EL (cell line): Measurements from ENCODE around the gene HNRNPA2B1.

Experiments
- DNase-seq: peaks from one replicate; pipeline ENCODE4 v3.0.0-alpha.2; 2016

The HNRNPA2B1 gene

DNA sequence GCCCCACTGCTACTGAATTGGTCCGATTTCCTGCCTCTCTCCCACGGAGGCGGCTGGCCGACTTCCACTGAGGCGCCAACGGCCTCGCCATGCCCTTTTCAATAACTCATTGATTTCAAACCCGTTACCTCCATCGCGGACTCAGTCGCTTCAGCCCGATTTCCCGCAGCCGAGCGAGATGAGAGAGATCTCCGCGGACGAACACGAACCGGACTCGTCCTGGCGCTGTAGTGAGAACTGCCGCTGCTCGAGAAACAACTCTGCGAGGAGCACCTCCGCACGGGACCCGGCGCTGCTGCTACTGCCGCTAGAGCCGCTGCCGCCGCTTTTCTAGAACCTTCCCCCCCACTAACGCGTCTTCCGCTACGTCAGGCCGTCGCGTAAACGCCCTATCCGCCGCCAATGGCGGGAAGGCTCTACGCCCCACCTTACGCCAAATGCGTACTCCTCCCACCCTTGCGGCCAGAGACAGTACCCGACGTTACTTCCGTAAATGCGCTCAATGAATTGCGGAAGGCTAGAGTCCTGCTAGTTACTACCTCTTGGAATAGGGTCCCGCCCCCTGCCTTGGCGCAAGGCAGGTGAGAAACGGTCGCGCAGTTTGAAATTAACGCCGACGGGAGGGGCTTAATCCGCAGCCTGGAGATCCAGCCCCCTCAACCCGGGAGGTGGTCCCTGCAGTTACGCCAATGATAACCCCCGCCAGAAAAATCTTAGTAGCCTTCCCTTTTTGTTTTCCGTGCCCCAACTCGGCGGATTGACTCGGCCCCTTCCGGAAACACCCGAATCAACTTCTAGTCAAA is at the start of gene HNRNPA2B1:
HNRNPA2B1 (minus strand) TSS at position 303 of the 803 bp plus-strand sequence; CDS start at position 134, 169 bp downstream.
- DNase-seq, result peak; percentile 98

DNA sequence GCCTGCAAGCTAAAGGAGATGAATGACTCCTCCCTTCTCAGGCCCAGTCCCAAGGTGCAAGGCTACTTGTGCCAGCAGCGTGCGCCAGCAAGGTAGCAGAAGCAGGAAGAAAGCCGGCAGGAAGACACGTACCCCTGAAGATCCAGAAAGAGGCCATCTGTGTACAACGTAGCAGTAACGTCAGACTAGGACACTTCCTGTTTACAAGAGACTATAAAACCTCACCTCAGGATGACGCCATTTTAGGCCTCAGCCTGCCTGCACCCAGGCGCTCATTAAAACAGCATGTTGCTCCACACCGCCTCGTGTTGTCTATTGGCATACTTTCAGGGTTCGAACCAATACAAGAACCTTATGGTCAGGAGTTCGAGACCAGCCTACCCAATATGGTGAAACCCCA is 49.7 kb upstream of the HNRNPA2B1 start:
- DNase-seq, result no peak

DNA sequence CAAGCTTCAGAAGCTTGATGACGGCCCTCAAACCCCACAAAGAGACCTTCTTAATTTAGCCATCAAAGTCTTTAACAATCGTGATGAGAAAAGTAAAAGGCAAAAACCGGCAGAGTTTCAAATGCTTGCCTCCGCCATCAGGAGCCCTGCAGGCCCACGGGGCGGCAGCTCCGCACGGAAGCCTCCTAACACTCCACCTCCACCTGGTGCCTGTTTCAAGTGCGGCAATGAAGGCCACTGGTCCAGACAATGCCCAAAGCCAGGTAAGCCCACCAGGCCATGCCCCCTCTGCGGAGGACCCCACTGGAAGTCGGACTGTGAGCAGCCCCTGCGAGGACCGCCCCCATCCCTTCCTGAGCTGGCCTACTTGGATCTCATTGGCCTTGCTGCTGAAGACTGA is 44.6 kb upstream of the HNRNPA2B1 start:
- DNase-seq, result no peak

DNA sequence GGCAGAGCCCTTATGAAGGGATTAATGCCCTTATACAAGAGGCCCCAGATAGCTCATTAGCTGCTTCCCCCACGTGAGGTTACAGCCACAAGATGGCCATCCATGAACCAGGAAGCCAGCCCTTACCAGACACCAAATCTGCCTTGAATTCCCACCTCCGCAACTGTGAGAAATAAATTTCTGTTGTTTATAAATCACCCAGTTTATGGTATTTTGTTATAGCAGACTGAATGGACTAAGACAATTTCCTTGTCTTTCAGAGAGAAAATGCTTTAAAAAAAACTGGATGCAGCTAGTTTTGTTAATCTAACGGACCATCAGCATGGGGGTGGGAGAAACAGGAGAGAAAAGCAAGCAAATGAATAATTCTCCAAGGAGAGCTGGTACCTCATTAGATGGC is 37.5 kb upstream of the HNRNPA2B1 start:
- no peak for DNase-seq

DNA sequence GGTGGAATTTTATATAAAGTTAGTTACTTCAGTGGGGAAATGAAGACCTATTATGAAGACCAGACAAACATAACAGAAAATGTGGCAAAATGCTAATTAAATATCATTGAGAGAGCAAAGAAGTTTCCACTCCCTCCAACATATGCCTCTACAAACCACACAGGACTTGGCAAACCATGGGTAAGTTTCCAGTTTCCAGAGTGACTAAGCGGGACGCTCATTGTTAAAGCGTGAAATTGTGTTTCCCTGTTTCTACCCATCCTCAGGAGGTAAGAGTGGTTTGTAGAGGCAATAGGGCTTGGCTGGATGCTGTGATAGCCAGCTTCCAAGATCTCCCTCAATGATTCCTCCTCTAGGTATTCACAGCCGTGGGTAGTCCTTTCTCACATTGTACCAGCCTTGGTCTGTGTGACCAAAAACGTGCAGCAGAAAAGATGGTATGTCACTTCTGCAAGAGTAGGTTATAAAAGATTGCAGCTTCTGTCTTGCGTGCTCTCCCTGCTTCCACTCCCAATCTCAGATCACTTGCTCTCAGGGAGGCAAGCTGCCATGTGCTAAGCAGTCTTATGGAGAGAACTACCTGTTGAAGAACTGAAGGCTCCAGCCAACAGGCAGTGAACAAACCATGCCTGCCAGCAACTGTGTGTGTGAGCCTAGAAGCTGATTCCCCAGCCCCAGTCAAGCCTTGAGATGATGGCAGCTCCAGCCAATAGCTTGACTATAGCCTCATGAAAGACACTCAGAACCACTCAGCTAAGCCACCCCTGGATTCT is 36.7 kb upstream of the HNRNPA2B1 start:
- DNase-seq, result no peak

DNA sequence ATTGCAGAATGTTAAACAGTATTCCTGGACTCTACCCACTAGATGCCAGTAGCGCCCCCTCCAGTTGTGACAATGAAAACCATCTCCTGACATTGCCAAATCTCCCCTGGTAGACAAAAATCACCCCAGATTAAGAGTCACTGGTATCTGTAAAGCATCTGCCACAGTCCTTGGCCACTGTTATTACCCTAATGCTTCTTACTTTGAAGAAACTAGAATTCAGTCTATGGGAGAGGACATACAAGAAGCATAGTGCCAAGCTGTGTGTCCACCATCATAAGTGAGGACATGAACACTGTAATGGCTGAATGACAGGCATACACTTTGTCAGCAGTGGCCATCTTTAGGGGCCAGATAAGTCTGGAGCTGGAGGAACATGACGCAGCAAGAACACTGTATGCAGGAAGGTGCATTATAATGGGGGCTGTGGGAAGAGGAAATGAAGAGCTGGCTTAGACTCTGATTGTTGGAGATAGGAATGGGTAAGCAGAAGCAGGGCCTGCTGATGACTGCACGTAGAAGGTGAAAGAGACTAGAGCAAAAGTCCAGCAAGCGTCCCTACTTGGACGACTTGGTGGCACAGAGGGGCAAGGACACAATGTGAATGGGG is 33.5 kb upstream of the HNRNPA2B1 start:
- DNase-seq, result no peak

DNA sequence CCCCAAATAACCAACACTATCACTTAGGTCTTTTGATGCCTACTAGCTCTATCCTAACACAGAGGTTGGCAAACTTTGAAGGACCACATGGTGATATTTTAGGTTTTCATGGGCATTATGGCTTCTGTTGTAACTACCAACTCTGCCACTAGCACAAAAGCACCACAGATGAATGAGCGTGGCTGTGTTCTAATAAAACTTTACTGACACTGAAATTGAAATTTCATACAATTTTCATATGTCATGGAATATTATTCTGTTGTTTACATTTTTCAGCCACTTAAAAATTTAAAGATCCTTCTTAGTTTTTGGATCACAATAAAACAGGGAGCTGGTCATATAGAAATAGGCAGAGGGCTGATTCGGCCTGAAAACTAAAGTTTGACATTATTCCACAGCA is 27.4 kb upstream of the HNRNPA2B1 start:
- no peak for DNase-seq

DNA sequence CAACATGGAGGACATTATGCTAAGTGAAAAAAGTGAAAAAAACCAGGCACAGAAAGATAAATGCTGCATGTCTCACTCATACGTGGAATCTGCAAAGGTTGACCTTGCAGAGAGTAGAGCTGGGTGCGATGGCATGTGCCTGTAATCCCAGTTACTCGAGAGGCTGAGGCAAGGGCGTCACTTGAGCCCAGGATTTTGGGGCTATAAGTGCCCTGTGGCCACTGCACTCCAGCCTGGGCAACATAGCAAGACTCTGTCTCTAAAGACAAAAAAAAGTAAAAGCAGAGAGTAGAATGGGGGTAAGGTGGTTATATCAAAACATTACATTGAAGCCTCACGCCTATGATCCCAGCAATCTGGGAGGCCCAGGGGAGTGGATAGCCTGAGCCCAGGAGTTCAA is 23.8 kb upstream of the HNRNPA2B1 start:
- no peak for DNase-seq

DNA sequence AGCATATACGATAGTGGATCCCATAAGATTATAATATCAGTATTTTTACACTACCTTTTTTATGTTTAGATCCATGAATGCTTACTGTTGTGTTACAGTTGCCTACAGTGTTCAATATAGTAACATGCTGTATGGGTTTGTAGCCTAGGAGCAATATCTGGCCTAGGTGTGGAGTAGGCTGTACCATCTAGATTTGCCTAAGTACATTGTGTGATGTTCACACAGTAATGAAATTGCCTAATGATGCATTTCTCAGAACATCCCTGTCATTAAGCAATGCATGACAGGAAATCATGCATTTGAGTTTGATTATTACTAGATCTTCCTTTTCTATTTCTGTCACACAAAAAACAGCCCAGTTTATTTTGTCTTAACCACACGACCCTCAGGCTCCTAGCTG is 15.5 kb upstream of the HNRNPA2B1 start:
- no peak for DNase-seq

DNA sequence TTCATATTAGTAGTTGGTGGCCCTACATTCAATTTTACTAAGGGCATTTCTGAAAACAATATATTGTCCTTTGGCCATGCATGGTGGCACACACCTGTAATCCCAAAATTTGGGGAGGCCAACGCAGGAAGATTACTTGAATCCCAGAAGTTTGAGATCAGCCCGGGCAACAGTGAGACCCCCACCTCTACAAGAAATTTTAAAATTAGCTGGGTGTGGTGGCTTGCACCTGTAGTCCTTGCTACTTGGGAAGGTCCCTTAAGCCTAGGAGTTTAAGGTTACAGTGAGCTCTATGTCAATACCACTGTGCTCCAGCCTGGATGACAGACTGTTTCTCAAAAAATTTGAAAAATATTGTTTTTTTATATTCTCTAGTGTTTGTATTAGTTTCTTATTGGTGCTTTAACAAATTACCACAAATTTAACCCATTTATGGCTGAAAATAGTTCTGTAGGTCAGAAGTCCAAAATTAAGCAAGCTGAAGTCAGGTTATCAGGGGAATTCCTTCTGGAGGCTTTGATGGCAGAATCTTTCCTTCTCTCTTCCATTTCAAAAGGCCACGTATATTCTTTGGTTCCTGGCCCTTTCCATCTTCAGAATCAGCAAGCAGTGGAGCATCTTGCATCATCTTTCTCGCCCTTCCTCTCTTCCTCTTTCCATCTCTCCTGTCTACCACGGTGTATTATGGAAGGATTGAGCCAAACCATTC is 13.4 kb upstream of the HNRNPA2B1 start:
- no peak for DNase-seq

DNA sequence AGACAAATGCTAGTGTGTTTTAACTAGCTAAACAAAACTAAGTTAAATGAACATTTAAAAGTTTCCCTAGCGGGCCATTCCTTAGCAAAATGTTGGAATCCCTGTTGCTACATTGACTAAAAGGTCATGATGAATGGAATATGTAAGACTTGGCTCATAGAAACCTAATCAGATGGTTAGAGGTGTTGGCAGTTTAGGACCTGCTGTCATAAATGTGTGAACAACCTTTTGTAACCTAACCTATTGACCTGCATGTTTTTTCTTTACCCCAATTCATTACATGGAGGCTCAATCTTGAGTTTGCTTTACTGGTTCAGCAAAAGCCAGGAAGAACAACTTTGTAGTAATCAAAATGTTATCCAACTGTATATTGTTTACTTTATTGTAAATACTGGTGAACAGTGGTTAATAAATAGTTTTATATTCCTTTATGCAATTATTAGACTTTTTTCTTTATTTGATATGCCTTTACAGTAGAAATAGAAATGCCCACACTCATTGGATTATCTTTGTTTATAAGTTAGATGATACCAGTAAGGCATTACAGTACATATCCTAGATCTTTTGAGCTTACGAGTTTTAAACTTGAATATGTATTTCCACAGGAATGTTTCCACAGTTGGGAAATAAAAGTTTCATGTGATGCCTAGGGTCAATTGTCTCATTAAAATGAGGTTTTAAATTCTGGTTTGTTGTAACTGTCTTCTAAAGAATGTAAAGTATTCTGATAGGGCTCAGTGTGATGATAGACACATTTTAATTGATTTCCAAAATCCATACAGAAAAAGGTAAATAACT is 12.6 kb upstream of the HNRNPA2B1 start:
- DNase-seq, result no peak

DNA sequence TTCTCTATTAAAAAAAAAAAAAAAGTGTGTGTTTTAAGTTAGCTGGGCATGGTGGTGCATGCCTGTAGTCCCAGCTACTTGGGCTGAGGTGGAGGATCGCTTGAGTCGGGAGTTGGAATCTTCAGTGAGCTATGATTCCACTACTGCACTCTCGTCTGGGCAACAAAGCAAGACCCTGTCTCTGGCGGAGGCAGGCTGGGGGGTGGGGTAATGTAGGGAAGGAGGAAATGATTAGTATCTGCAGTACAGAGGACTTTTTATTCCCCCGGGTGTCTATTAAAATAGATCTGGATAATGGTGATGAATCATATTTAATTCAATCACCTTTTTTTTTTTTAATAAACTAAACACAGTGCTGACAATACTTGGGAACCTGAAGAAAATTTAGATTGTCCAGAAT is 7.5 kb upstream of the HNRNPA2B1 start:
- no peak for DNase-seq

DNA sequence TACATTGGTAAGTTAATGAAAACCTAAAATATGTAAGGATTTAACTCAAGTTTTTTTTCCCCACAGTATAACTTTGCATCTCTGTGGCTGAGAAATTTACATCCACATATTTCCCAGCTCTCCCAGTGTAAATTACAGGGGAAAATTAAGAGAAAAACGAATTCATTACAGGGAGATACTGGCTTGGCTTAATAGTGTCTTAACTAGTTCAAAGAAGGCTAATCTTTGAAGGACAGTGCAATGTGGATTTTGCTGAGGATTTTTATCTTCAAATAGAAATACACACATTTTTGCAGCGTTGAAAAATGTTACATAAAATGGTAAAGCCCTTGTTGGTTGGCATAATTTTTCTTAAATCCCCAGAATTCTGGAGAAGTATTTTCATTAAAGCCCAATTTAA is 2.5 kb upstream of the HNRNPA2B1 start:
- DNase-seq, result no peak

DNA sequence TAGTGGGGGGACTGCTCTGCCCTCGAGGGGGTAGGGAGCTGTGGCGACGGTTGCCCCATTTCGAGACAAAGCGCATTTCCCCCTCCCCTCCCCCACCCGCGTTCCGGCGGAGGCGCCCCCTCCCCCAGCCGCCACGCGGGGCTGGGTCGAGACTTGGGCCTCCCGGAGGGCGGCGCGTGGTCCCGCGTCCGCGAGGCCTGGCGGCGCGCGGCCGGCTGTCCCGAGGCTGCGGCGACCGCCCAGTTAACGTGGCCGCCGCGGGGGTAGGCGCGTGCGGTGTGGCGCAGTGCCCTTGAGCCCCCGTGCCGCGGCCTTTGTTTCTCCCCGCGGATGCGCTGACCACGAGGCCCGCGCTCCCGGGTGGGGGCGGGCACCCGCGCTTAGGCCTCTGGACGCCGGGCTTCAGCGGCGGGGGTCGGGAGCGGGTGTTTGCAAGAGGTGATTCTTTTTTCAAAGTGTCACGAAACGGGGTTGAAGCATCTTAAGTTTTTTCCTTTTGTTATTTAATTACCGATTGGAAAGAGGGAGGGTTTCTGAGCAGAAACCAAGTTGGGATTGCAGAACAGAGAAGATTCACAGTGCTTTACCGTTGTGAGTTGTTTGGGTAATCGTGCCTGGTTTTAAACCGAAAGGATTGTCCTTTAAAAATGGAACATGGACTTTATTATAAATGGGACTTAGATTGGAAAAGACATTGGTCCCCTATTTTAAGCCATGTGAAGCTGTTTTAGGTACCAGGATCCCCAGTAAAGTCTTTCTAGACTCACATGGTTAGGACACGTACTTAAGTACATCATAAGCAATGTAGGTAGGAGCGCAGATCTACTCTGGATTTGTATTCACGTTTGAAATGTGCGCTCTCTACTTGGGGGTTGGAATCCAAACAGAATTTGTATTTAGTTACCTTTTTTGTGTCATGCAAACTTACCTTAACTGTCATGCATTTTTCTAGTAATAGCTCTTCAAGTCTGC is 1.8 kb upstream of the HNRNPA2B1 start:
- DNase-seq, result no peak

DNA sequence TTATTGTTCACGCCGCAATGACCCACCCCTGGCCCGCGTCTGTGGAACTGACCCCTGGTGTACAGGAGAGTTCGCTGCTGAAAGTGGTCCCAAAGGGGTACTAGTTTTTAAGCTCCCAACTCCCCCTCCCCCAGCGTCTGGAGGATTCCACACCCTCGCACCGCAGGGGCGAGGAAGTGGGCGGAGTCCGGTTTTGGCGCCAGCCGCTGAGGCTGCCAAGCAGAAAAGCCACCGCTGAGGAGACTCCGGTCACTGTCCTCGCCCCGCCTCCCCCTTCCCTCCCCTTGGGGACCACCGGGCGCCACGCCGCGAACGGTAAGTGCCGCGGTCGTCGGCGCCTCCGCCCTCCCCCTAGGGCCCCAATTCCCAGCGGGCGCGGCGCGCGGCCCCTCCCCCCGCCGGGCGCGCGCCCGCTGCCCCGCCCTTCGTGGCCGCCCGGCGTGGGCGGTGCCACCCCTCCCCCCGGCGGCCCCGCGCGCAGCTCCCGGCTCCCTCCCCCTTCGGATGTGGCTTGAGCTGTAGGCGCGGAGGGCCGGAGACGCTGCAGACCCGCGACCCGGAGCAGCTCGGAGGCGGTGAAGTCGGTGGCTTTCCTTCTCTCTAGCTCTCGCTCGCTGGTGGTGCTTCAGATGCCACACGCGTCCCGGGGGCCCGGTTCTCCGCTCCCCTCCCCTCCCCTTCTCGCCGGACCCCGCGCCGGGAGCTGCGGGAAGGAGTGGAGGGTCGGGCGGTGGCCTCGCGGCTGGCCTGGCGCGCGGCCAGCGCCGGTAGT is 887 bp upstream of the HNRNPA2B1 start, which contains the start of gene CBX3:
CBX3 (plus strand) TSS at position 499 of the 772 bp plus-strand sequence. CDS start 1,254 bp downstream, outside the sequence.
- peak; percentile 91 for DNase-seq

DNA sequence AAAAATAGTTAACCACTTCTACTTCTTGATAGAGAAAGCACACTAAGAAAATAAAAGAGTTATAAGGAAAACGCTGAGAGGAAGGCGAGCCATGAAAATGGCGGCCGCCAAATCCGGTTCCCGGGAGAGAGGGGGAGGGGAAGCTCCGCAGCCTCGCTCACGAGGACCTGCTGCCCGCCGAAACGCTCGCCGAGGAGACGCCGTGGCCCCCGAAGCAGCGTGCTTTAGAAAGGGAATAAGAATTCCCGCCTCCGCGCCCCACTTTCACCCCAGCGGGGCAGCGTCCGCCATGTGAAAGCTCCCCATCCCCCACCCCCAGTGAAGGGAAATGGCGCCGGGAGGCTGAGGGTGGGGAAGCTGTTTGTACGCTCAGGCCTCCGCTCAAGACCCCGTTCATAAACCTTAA is 505 bp downstream of the HNRNPA2B1 start:
- DNase-seq, result peak; percentile 57

DNA sequence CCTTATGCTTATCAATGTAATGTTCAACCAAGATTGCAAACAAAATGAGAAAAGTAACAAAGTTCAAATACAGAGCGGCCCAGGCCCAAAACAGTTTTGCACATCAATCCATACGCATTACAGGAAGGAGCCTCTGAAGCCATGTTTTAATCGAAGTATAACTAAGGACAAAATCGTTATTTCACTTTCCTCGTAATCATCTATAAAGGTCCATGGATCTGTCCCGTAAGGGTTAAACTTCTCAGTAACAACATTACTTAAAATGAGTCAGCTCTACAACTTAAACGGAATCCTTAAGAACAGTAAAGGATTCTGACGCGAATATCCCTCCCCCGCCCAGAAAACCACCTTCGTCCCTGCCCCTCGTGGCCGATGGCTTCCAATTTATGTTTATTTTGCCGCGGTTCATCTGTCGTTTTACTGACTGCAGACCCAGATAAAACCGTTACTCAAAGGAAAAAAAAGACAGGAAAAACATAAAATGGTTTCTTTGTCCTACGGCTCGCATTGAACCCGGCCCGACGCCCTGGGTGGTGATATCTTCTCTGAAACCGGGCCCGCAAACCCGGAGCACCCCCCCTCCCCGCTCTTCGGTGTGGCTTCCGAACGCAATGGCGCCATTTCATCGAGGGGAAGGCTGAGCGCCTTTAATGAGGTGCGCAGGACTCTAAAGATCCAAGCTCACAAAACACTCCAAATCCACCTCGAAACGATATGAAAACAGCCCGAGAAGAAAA is 1.1 kb downstream of the HNRNPA2B1 start:
- no peak for DNase-seq

DNA sequence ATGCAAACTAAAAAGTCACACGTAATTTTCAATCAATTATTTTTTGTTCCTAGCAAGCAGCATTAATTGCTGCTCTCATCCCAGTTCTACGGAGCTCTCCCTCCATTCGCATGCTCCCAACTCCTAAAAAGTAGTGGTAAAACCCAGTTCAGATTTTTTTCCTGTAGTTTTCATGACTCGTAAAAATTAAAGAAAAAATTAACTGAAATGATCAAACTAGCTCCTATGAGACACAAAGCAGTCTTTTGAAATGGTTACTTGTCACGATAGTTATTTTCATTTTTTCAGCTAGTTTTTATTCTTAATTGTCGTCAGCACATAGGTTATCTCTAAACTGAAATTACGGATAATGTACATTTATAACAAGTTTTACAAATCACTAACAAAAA is 1.8 kb downstream of the HNRNPA2B1 start:
- no peak for DNase-seq

DNA sequence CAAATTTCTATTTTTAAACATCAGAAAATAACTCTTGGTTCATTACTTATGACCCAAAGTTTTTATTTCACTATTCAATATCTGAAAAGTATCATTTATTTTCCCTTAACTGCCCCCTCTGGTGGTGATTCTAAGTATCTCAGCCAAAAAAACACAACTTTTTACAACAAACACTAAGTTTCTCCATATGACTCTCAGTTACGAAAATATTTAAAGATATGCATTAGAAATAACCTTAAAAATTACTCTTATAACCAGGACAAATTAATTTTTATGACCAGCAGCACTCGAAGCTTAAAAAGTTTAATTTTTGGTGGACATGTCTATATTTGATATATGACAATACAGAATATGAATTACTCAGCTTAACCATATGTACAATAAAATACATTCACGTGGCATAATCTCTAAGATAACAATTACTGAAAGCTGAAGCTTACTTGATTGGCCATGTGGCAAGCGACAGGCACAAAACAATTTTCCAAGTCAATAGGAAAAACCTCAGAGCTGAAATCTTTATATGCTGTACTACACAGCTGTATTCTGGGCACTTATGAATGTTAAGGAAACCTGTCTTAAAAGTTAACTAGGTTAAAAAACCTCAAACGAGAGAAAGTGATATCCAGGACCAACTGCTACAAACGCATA is 2.3 kb downstream of the HNRNPA2B1 start:
- DNase-seq, result peak; percentile 45
